ENCODE data around the gene CTCFL.

DNA sequence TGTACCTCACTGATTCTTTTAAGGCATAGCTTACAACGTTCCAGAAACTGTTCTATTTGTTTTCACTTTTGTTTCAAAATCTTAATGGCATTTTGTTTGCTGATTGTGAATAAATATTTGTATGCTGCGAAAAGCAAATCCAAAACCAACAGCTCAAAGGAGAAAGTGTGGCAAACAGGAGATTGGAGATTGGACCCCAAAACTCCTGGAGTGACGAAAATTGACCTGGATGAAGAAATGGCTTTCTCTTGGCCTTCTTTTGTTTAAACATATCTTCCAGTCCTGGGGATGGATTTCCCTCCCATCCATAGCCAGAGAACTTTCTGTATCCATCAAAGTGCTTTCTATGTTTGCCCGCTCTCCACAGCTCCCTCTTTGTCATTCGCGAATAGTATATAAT, 2.8 kb upstream of the CTCFL start:
- no peak for TF ChIP-seq EZH2phosphoT487 (IDR thresholded peaks at IDR 0.05; ENCODE audit: borderline replicate concordance, low read depth, low read length)
- TF ChIP-seq, protein P1, sequence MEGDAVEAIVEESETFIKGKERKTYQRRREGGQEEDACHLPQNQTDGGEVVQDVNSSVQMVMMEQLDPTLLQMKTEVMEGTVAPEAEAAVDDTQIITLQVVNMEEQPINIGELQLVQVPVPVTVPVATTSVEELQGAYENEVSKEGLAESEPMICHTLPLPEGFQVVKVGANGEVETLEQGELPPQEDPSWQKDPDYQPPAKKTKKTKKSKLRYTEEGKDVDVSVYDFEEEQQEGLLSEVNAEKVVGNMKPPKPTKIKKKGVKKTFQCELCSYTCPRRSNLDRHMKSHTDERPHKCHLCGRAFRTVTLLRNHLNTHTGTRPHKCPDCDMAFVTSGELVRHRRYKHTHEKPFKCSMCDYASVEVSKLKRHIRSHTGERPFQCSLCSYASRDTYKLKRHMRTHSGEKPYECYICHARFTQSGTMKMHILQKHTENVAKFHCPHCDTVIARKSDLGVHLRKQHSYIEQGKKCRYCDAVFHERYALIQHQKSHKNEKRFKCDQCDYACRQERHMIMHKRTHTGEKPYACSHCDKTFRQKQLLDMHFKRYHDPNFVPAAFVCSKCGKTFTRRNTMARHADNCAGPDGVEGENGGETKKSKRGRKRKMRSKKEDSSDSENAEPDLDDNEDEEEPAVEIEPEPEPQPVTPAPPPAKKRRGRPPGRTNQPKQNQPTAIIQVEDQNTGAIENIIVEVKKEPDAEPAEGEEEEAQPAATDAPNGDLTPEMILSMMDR (conservative IDR thresholded peaks at IDR 0.05; ENCODE audit: low read length): no peak

All from OCI-LY7 (cell line).